Measurements from ENCODE around the gene CHPF.
A peak's percentile ranks its signal among the peaks of the same experiment; 100 is the strongest.

The CHPF gene

GRCh38 chr2:219524817-219525216 lies 18.8 kb downstream of the CHPF start:
- no peak overlapping the region for H3K27ac ChIP-seq
- TF ChIP-seq CTCF (conservative IDR thresholded peaks at IDR 0.05), result no peak

GRCh38 chr2:219523031-219523671 lies 20.5 kb downstream of the CHPF start:
- no peak for TF ChIP-seq CTCF (conservative IDR thresholded peaks at IDR 0.05)
- H3K27ac ChIP-seq, result no peak overlapping the region

GRCh38 chr2:219522111-219523030 lies 21.2 kb downstream of the CHPF start:
- no peak for TF ChIP-seq CTCF (conservative IDR thresholded peaks at IDR 0.05)
- no peak overlapping the region for H3K27ac ChIP-seq

- peak; percentile 88 for TF ChIP-seq CTCF (conservative IDR thresholded peaks at IDR 0.05)
- H3K27ac ChIP-seq, result no peak overlapping the region
Measured at GRCh38 chr2:219521066-219521880, 22.3 kb downstream of the CHPF start.

GRCh38 chr2:219520079-219520478 lies 23.5 kb downstream of the CHPF start:
- TF ChIP-seq CTCF (conservative IDR thresholded peaks at IDR 0.05), result no peak
- H3K27ac ChIP-seq, result no peak overlapping the region

GRCh38 chr2:219519526-219519916 lies 24.1 kb downstream of the CHPF start:
- no peak for TF ChIP-seq CTCF (conservative IDR thresholded peaks at IDR 0.05)
- H3K27ac ChIP-seq, result no peak overlapping the region
